Measurements from ENCODE around the gene EXTL2.
"Not testable (repeated sequence)": the region's sequence is repeated elsewhere in the genome, so short reads cannot be mapped to it uniquely, and the experiment has no call there.

EXTL2 gene, protein sequence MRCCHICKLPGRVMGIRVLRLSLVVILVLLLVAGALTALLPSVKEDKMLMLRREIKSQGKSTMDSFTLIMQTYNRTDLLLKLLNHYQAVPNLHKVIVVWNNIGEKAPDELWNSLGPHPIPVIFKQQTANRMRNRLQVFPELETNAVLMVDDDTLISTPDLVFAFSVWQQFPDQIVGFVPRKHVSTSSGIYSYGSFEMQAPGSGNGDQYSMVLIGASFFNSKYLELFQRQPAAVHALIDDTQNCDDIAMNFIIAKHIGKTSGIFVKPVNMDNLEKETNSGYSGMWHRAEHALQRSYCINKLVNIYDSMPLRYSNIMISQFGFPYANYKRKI

DNA sequence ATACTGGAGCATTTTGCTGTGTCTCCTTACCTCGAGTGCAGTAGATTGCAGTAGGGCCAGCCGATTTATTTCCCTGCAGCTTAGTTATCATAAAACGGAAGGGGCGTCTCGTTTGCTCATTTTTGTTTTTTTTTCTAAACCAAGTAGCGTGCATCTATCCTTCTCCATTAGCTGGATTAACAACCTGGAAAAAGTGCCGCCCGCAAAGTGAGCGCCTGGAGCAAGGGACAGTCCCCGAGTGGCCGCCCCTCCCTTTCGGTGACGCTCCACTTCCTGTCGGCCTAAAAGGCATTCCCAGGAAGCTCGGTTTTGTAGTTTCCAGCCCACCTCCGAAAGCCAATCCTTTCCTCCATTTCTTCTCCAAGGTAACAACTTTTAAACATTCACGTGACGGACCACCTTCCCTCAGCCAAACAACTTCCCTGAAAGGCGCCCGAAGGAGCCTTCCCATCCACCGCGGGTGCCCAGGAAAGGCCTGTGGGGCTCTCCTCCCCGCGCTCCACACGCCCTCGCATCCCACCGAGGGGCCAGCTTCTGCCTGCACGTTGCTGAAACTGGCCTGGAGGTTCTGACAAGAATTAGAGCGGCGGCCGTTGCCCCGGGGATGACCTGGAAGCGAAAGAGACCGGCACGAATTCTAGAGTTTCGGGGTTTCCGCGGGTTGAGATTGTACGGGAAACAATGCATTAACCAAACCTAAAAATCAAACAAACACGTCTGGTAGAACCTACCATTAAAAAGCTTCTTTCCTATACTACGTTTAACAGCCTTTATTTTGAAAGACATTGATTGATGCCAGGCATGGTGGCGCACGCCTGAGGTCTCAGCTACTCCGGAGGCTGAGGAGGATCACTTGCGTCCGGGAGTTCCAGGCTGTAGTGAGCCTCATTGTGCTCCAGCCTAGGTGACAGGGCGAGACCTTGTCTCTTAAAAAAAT lies at the start of gene EXTL2:
EXTL2 (minus strand) TSS at position 240 of the 937 bp plus-strand sequence. CDS start 6,085 bp downstream, outside the sequence.
- peak; percentile 93 for DNase-seq (ENCODE audit: low spot score)

DNA sequence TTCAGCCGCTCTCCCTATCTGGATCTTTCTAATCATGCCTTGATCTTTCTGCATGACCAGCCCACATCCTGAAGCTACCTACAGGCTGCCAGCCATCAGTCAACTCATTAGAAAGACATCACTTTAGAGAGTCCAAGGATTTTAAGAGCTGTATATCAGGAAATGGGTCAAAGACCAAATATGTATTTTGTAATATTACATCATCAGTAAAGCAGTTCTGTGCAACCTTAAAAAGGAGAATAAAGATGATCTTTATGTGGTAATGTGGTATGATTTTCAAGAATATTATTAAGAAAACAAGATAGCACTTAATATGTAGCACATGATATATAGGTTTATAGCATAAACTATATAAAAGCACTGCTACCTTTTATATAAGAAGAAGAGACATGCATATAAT lies 48.9 kb upstream of the EXTL2 start:
- DNase-seq (ENCODE audit: low spot score) = no peak

DNA sequence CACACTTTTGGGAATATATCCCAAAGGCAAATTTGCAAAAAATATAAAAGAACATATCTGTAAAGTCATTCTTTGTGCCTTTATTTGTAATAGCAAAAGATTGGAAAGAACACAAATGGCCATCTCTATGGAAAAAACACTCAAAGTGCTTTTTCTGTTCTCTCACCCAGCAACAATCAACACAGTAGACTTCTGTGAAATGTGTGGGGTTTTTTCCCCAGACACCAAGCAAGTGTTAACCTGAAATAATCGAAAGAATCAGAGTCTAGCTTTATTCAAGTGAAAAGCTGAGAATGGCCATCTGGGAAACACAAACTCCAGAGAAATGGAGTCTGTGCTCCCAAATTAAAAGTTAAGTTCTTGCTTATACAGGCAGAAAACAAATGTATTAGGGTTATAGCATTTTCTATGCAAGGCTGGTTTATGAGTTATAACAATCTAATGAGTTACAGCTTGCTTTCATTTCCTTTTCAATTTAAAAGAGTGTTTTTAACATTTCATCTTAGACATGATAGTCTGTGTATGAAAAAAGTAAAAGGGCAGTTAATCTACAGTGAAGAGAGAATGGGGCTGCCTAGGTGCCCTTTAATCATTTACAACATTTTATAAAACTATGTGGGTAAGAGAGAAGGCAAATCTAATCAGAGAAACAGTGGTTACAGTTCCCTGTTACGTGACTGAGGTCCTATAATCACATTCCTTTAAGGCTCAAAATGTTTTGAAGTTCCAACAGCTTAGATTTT lies 47.8 kb upstream of the EXTL2 start:
- DNase-seq (ENCODE audit: low spot score) = no peak

DNA sequence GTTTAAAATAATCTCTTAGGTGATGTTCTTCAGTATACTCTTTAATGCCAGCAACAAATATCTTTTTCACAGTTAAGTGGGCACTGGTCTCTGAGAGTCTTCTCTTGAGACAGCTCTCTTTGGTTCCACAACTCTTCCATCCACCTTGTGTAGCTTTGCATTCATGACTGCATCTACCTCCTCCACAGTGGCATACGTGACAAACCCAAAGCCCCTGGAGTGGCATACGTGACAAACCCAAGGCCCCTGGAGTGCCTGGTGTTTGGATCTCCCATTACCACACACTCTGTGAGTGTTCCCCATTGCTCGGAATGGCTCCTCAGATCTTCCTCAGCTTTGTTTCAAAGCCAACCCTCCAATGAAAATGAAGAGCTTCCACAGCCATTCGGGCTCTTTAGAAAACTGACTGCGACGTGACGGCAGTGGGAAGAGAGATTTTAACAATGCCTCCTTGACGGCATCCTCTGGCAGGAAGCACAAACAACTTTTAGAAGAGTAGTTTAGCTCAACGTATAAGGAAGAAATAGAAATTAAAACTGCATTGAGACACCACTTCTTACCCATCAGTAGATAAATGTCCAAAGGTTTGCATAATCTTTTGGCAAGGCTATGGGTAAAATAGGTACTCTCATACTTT lies 47.1 kb upstream of the EXTL2 start:
- DNase-seq (ENCODE audit: low spot score) = no peak

DNA sequence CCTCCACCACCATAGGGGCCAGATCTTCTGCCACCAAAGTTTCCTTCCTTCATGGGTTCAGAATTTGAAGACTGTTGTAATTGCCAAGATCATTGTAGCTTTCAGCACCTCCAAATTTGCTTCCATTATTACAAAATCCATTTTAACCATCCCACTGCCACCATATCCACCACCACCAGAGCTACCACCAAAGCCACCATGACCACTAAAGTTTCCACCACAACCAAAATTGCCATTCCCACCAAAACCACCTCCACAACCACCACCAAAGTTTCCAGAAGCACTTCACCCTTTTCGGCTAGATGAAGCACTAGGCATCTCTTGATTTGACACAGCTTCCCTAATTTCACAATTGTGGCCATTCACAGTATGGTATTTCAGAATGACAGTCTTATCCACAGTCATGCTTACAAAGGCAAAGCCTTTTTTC lies 46.5 kb upstream of the EXTL2 start:
- no peak for DNase-seq (ENCODE audit: low spot score)

DNA sequence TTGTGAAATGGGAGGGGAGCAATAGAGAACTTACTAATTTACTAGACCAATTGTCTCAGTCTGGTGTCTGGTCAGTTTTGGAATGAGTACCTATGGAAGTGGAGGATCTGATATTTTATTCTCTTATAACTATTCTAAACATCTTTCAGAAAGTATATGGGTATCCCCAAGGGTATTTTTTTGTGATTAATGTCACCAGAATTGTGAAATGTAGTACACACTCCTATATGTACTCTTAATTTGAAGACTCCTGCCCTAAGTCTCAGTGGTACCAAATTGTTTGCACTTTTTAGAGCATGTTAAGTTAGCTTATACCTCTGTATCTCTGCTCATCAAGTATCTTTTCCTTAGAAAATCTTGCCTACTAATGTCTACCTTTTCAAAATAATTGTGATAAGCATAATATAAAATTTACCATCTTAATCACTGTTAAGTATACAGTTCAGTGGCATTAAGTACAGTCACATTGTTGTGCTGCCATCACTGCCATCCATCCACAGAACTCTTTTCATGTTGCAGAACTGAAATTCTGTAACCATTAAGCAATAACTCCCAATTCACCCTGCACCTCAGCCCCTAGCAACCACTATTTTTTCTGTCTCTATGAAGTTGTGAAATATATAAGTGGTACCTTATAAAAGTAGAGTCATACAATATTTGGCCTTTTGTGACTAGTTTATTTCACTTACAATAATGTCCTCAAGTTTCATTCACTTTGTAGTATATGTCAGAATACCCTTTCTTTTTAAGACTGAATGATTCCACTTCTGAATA lies 41.7 kb upstream of the EXTL2 start:
- DNase-seq (ENCODE audit: low spot score) = no peak

DNA sequence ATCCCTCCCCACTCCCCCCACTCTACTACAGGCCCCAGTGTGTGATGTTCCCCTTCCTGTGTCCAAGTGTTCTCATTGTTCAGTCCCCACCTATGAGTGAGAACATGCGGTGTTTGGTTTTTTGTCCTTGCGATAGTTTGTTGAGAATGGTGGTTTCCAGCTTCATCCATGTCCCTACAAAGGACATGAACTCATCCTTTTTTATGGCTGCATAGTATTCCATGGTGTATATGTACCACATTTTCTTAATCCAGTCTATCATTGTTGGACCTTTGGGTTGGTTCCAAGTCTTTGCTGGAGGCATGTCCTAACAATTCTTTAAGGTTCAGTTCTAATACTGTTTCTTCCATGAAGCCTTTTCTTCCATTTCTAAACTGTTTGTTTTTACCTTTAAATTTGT lies 38.9 kb upstream of the EXTL2 start:
- DNase-seq (ENCODE audit: low spot score) = not testable (repeated sequence)

DNA sequence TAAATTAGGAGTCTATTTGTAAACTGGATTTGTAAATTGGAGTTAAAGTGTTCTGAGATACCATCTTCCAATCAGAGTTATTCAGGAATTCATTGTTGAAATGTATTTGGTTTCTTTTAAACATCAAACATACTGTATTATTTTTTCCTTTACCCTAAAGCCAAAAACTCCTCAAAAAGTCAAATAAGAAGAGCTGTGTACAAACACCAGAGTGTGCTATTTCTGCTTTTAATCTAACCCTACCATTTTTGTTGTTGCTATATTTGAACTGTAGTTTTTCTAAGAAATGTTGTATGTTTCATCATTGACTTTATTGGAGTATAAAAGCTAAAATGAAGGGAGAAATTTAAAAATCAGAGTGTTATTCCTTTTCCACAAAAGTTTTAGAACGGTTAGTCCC lies 37.1 kb upstream of the EXTL2 start:
- DNase-seq (ENCODE audit: low spot score) = no peak

DNA sequence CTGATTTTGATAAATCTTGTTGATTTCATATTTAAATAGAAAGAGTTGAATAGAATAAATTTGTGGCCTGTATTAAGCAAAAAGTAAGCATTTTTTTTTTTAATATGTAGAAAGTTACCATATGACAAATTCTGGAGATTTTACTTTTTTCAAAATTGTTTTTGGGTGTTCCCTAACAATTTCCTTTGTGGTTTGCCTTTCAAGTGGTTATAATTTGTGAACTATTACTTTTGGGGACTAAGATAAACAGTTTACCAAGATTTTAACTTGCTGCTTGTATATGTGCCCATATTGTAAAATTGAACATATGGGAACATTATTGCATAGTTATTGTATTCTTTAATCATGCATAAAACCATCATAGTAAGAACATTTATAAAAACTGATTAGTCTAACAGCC lies 35.9 kb upstream of the EXTL2 start:
- DNase-seq (ENCODE audit: low spot score) = no peak

DNA sequence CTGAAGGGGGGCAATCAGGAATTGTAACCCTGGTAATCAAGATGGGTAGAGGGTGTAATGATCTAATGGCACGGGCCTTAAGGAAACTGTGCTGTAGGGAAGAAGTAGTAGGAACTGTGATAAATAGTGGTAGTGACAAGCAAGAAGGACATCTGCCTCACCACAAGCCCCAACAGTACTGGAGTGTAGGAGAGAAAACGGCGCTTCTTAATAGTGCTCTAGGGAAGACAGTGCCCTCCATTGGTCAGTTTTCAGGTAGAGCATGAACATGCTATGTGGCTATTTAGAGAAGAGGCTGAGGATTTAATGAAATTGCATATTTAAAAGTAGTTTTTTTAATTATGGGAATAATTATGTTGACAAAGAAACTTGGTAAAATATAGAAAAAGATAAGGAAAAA lies 33.5 kb upstream of the EXTL2 start:
- no peak for DNase-seq (ENCODE audit: low spot score)

DNA sequence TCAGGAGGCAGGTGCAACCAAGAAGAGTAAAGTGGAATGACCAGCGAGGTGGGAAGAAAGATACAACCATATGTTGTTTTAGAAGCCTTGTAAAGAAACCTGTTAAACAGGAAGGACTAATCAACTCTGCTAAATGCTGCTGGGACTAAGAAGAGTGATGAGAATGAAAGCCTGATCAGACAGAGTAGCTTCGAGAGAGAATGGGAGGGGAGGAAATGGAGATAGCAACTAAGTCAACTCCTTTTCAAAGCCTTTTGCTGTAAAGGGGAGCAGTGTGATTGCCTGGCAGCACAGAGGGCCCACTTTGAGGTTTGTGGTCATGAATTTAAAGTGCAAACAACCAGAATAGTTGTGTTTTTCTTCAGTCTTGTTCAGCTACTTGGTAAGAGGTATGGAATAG lies 32.6 kb upstream of the EXTL2 start:
- no peak for DNase-seq (ENCODE audit: low spot score)

DNA sequence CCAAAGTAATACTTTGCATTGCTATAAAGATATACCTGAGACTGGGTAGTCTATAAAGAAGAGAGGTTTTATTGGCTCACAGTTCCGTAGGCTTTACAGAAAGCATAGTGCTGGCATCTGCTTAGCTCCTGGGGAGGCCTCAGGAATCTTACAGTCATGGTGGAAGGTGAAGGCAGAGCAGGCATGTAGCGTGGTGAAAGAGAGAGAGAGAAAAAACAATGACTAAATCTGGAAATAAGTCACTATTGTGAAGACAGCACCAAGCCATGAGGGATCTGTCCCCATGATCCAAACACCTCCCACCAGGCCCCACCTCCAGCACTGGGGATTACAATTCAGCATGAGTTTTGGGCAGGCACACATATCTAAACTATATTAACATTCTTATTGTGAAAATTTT lies 31.6 kb upstream of the EXTL2 start:
- no peak for DNase-seq (ENCODE audit: low spot score)

DNA sequence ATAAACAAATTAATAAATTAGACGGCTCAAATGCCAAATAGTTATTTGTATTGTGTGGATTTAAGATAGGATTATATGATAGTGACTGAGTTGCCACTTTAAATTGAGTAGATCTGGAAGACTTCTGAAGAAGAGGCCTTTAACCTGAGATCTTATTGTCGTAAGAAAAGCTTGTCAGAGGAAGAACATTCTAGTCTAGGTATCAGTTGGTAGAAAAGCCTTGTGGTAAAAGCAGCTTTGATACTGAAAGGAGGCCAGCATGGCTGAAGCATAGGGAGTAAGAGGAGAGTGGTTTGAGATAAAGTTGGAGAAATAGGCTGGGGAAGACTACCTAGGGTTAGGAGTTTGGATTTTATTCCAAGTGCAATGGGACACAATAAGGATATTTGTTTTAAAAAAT lies 30.3 kb upstream of the EXTL2 start:
- DNase-seq (ENCODE audit: low spot score) = no peak

DNA sequence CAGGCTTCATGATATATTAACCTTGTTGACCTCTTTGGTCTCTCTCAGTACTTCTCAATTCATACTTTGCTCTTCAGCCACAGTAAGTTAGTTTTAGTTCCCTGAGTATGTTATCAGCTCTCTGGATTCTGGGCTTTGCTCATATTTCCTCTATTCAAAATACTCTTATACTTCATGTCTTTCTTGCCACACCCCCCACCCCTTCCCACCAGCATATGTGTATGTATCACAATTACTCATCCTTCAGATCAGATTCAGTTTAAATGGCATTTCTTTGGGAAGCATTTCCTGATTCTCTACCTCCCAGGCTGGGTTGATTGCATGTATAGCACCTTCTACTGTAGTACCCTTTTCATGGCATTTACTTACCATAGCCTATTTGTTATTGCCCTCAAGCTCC lies 29.6 kb upstream of the EXTL2 start:
- DNase-seq (ENCODE audit: low spot score) = no peak

DNA sequence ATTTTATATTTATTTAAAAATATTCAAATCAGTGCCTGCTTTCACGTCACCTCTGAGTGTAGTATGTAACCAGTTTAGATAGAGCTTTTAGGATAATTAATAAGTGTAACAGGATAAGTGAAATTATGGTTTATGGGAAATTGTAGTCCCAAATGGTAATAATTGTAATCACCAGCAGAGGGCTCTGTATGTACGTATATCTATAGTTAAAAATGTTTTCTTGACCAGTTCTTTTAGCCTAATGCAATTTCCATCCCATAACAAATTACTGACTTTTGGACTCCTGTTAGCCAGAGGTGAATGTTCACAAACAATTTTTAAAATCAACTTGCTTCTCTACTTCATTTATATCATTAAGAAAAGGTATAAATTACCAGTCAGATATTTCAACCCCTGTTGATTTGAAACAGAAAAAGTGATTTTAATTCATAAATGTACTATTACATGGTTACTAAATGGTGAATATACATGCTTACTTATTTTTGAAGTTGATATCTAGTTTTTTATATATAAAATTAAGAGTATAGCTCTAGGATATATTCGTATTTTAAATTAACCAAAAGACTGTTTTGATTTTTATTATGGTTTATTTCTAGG lies 26.6 kb upstream of the EXTL2 start:
- DNase-seq (ENCODE audit: low spot score) = peak; percentile 34

DNA sequence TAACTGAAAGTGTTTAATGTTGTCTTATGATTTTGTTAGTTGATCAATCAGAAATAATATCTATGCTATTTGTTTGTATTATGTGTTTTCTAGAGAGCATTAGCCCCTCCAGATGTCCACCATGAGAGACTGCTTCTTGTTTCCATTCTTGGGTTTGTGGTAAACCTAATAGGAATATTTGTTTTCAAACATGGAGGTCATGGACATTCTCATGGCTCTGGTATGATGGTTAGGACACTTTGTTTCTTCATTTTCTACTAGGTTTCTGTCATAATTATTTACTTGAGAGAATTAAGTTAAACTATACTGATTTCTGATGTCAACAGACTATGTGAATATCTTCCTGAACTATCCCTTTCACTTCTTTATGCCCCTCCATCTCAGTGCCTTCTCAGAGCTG lies 17.4 kb upstream of the EXTL2 start:
- no peak for DNase-seq (ENCODE audit: low spot score)

DNA sequence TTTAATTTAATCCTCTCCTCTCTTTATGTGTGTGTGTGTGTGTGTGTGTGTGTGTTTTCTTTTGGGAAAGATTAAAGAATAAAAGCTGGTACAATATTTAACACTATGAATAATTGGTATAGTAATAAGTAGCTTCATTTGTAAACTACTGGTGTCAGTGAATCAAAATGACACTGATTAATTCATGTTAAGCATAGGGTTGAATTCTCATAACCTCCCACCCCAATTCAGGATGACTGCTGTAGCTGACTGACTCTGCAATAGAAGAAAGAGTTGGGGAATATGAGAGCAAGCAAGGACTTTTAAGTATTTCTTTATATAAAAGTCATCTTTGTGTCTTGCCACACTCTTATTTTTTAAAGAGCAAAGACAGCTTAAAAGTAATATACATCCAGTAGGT lies 14.4 kb upstream of the EXTL2 start:
- no peak for DNase-seq (ENCODE audit: low spot score)

DNA sequence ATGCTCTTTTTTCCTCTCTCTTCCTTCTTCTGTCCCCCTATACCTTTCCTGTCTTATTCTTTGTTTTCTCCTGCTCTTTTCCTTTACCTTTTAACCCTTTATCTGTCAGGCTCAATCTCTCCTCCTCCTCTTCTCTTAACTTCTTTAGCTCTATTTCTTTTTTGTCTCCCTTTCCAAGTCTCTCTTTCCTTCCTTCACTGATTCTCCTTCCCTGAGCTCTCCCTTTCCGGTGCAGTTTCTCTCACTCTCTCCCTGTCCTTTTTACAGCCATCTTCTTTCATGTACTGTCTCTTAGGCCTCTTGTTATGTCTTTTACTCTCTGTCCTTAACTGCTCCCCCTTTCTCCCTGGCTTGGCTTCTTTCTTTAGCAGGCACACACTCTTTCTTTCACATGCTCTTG lies 13.2 kb upstream of the EXTL2 start:
- DNase-seq (ENCODE audit: low spot score) = no peak

DNA sequence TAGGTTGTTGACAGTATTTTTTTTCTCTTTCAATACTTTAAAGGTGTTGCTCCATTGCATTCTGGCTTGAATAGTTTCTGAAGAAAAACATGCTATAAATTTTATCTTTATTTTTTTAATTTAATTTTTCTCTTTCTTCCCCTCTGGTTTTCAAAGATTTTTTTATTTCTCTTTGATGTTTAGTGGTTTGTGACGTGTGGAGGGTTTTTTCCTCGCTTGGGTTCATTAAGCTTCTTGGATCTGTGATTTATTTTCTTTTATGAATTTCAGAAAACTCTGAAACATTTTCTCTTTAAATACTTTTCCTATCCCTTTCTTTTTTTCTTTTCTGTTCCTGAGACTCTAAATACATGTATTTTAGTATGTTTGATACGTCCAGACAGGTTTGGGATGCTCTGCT lies 10.5 kb upstream of the EXTL2 start:
- DNase-seq (ENCODE audit: low spot score) = no peak

DNA sequence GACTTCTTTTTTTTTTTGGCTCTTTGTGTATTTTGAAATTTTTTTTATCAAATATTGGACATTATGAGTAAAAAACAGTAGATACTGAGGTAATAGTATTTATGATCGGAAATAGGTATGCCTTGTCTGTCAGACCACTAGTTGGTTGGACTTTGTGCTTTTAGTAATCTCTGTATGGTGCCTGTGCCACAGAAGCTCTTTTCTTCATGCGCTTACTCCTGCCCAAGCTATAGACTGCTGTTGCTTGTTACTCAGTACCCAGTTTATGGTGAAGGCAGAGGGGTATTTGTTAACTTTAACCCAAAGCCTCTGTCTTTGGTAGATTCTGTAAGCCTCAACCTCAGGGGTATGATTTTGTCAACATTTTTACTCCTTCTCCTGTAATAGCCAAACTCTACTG lies 9.9 kb upstream of the EXTL2 start:
- no peak for DNase-seq (ENCODE audit: low spot score)

DNA sequence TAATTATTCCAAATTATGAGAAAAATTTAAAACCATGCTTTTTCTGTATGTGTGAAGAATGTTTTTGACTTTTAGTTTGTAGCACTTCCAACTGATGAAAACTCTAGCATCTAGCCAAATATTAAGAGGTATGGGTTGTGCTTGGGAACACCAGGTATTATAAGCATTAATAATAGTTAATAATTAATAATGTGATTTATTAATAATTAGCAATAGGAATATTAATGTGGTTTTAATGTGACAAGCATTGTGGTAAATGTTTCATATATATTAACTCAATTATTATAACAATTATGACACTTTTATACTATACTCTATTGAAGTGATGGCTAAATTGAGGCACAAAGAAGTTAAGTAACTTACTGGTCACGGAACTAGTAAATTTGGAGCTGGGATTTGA lies 9.1 kb upstream of the EXTL2 start:
- no peak for DNase-seq (ENCODE audit: low spot score)
